IPS-18c (cell line): ENCODE results near the gene MRPL40.

Experiments used
- H3K4me3 ChIP-seq: 2 replicates; pipeline ENCODE4 v1.7.0; 2013; ENCODE audit warnings: low read depth, mild to moderate bottlenecking, low read length, moderate library complexity; ENCODE audit not compliant: insufficient read depth
- H3K9me3 ChIP-seq: one replicate; pipeline ENCODE4 v1.6.1; 2013; ENCODE audit warnings: mild to moderate bottlenecking, low read length, moderate library complexity; ENCODE audit not compliant: control insufficient read depth, insufficient read depth

The MRPL40 gene

GRCh38 chr22:19432133-19432851 lies at the start of gene MRPL40:
TSS of gene MRPL40 (plus strand) at chr22:19432545. CDS start at chr22:19432555, 10 bp downstream.
- Histone ChIP-seq H3K9me3 (no peaks in the 10 kb centered on the region), H3K4me3 (peak within 1 kb of the TSS; percentile 97)

- Histone ChIP-seq H3K9me3 (peaks cover 2% of the 10 kb centered on the region), H3K4me3 (no peak overlapping the region)
These were observed 49.1 kb upstream of the MRPL40 start for GRCh38 chr22:19383292-19383691.

- Histone ChIP-seq H3K9me3 (peaks cover 2% of the 10 kb centered on the region), H3K4me3 (no peak overlapping the region)
These were observed 47.0 kb upstream of the MRPL40 start for GRCh38 chr22:19385221-19385906.

- H3K9me3 ChIP-seq = peaks cover 2% of the 10 kb centered on the region
- no peak overlapping the region for H3K4me3 ChIP-seq
These were observed 46.1 kb upstream of the MRPL40 start for GRCh38 chr22:19386248-19386647.

- peaks cover 2% of the 10 kb centered on the region for H3K9me3 ChIP-seq
- no peak overlapping the region for H3K4me3 ChIP-seq
These were observed 45.3 kb upstream of the MRPL40 start for GRCh38 chr22:19387038-19387437.

- Histone ChIP-seq H3K4me3 (no peak overlapping the region), H3K9me3 (peaks cover 2% of the 10 kb centered on the region)
These were observed 44.8 kb upstream of the MRPL40 start for GRCh38 chr22:19387575-19387974.

- Histone ChIP-seq H3K4me3 (no peak overlapping the region), H3K9me3 (no peaks in the 10 kb centered on the region)
These were observed 38.6 kb upstream of the MRPL40 start for GRCh38 chr22:19393704-19394103.

- H3K9me3 ChIP-seq = no peaks in the 10 kb centered on the region
- no peak overlapping the region for H3K4me3 ChIP-seq
These were observed 37.9 kb upstream of the MRPL40 start for GRCh38 chr22:19394274-19395050.

GRCh38 chr22:19395276-19395675 lies 37.1 kb upstream of the MRPL40 start:
- Histone ChIP-seq H3K9me3 (no peaks in the 10 kb centered on the region), H3K4me3 (no peak overlapping the region)

- H3K9me3 ChIP-seq = no peaks in the 10 kb centered on the region
- H3K4me3 ChIP-seq = no peak overlapping the region
These were observed 35.8 kb upstream of the MRPL40 start for GRCh38 chr22:19396561-19396933.

- H3K9me3 ChIP-seq = no peaks in the 10 kb centered on the region
- H3K4me3 ChIP-seq = no peak overlapping the region
These were observed 35.2 kb upstream of the MRPL40 start for GRCh38 chr22:19396934-19397733.

- Histone ChIP-seq H3K4me3 (no peak overlapping the region), H3K9me3 (no peaks in the 10 kb centered on the region)
These were observed 34.6 kb upstream of the MRPL40 start for GRCh38 chr22:19397734-19398104.

GRCh38 chr22:19398206-19398605 lies 34.1 kb upstream of the MRPL40 start:
- Histone ChIP-seq H3K9me3 (no peaks in the 10 kb centered on the region), H3K4me3 (no peak overlapping the region)

GRCh38 chr22:19398652-19399051 lies 33.7 kb upstream of the MRPL40 start:
- no peak overlapping the region for H3K4me3 ChIP-seq
- no peaks in the 10 kb centered on the region for H3K9me3 ChIP-seq

- no peak overlapping the region for H3K4me3 ChIP-seq
- no peaks in the 10 kb centered on the region for H3K9me3 ChIP-seq
These were observed 31.5 kb upstream of the MRPL40 start for GRCh38 chr22:19400881-19401280.

GRCh38 chr22:19401483-19401882 lies 30.9 kb upstream of the MRPL40 start:
- no peaks in the 10 kb centered on the region for H3K9me3 ChIP-seq
- no peak overlapping the region for H3K4me3 ChIP-seq

GRCh38 chr22:19402642-19403191 lies 29.6 kb upstream of the MRPL40 start:
- Histone ChIP-seq H3K4me3 (no peak overlapping the region), H3K9me3 (no peaks in the 10 kb centered on the region)
